Measurements from ENCODE around the gene CD109.

Gene CD109

DNA sequence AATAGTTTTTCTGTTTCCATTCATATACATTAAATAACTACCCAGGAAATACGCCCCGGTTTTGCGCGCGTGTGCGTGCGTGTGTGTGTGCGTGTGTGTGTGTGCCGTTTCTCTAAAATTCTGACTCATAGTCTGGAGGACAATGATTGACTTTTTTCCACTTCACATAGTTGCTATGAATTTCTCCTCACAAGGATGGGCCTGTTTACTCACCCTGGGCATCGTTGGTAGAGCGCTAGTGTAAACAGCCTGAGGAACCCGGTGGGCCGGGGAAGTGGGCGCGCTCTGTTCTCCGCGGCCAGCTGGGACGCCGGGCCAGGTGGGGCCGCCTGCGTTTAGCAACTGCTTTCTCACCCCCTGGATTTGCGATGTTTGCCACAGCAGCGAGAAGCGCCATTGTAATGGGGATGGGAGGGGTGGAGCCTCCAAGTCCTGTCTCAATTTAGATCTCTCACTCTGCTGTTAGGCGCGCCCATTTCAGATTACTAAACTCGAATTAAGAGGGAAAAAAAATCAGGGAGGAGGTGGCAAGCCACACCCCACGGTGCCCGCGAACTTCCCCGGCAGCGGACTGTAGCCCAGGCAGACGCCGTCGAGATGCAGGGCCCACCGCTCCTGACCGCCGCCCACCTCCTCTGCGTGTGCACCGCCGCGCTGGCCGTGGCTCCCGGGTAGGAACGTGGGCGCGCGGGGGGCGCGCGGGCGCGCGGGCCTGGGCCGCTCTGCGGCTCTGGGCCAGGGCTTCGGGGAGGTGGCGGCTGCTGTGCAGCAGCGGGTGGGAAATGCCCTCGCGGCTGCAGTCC is at the start of gene CD109:
TSS of gene CD109 (plus strand) at position 585 of the 803 bp plus-strand sequence. CDS start at position 598, 13 bp downstream.
- no peak within 1 kb of the TSS for H3K4me3 ChIP-seq (ENCODE audit: low read depth, low read length)
- DNase-seq (ENCODE audit: low read depth): no peak
- TF ChIP-seq CTCF (IDR thresholded peaks at IDR 0.05; ENCODE audit: control insufficient read depth, extremely low read depth, insufficient read depth): no peak

DNA sequence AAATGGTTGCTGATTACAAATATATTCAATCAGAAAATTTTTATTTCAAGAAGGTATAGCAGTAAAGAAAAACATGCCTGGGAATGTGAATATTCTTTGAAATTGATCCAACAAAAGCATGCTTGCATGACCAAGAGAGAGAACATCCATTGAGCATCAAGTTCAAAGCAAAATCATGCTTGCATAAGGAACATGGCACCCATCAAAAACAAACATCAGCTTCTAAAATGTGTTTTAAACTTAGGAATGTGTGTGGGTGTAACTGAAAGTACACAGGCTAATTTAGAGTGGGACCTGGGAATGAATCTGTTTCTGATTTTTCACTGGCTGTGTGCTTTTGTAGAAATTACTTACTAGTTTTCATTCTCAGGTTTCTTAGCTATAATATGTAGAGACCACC is 47.8 kb upstream of the CD109 start:
- DNase-seq (ENCODE audit: low read depth): no peak
- no peak overlapping the region for H3K4me3 ChIP-seq (ENCODE audit: low read depth, low read length)
- no peak for TF ChIP-seq CTCF (IDR thresholded peaks at IDR 0.05; ENCODE audit: control insufficient read depth, extremely low read depth, insufficient read depth)

GRCh38 chr6:73649783-73650182 is 46.2 kb upstream of the CD109 start:
- no peak overlapping the region for H3K4me3 ChIP-seq (ENCODE audit: low read depth, low read length)
- TF ChIP-seq CTCF (IDR thresholded peaks at IDR 0.05; ENCODE audit: control insufficient read depth, extremely low read depth, insufficient read depth): no peak

GRCh38 chr6:73652637-73653570 is 43.1 kb upstream of the CD109 start:
- peak; percentile 30; the same call in 1 of the 2 replicates for TF ChIP-seq CTCF (IDR thresholded peaks at IDR 0.05; ENCODE audit: control insufficient read depth, extremely low read depth, insufficient read depth)
- peak overlapping the region; percentile 87 for H3K4me3 ChIP-seq (ENCODE audit: low read depth, low read length)
- no peak for DNase-seq (ENCODE audit: low read depth)

More at GRCh38 chr6:73649783-73650182, 46.2 kb upstream of the CD109 start:
- no peak for DNase-seq (ENCODE audit: low read depth)

GRCh38 chr6:73653571-73654424 is 42.2 kb upstream of the CD109 start, which contains the start of gene SLC17A5:
TSS of gene SLC17A5 (minus strand) at chr6:73653992. CDS start at chr6:73653886, 106 bp downstream.
- DNase-seq (ENCODE audit: low read depth): peak; percentile 81
- no peak for TF ChIP-seq CTCF (IDR thresholded peaks at IDR 0.05; ENCODE audit: control insufficient read depth, extremely low read depth, insufficient read depth)
- peak within 1 kb of the TSS; percentile 87 for H3K4me3 ChIP-seq (ENCODE audit: low read depth, low read length)

DNA sequence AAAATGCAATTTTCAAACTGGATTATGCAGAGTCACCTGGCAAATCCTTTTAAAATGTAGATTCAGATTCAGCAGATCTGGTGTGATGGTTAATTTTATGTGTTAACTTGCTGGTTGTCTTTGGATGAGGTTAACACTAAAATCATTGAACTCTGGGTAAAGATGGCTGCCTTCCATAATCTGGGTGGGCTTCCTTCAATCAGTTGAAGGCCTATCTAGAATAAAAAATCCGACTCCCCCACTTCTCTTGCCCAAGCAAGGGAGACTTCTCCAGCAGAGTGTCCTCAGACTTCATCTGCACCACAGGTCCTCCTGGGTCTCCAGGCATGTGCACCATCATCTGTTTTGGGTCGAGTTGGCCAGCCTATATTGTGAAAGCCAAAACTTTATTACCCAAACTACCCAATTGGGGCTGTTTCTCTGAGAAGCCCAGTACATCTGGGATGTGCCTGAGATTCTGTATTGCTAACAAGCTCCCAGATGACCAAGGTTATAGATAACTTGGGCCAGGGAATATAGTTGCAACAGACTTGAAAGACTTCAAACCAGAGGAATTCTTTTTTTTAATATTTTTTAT is 40.6 kb upstream of the CD109 start:
- DNase-seq (ENCODE audit: low read depth): no peak
- TF ChIP-seq CTCF (IDR thresholded peaks at IDR 0.05; ENCODE audit: control insufficient read depth, extremely low read depth, insufficient read depth): no peak

More for the DNA sequence above, 40.6 kb upstream of the CD109 start:
- H3K4me3 ChIP-seq (ENCODE audit: low read depth, low read length): peak overlapping the region; percentile 87; the same call in 1 of the 2 replicates
